Ovary (tissue), 9 donors: ENCODE data around the gene S100A1. TPM values are rescaled to one million over a fixed set of nuclear protein-coding genes. Genes with fewer than 3 reads are reported as not detected.

ENCODE experiments used
- DNase-seq, 5 donors: peaks; one replicate each; pipeline ENCODE4 v3.0.0-alpha.2; 2019 to 2020
- H3K27ac ChIP-seq, 2 donors: fragments of 200-600 bp; one replicate each; pipeline versions ENCODE4 v1.5.1 to v1.8.0; 2019 to 2022
- H3K27me3 ChIP-seq: fragments of 200-600 bp; one replicate; pipeline ENCODE4 v1.8.0; 2022
- H3K36me3 ChIP-seq: fragments of 200-600 bp; sonication (generic); one replicate; pipeline ENCODE4 v1.5.1; 2019
- H3K4me1 ChIP-seq: one replicate; pipeline ENCODE4 v1.8.1; 2013; ENCODE audit warnings: mild to moderate bottlenecking, moderate library complexity; ENCODE audit not compliant: insufficient read depth
- H3K4me3 ChIP-seq: fragments of 200-600 bp; sonication (generic); one replicate; pipeline ENCODE4 v1.5.1; 2017
- H3K9me3 ChIP-seq, 2 donors: fragments of 200-600 bp in 1 of 2; sonication (generic) in 1 of 2; one replicate each; pipeline versions ENCODE4 v1.5.1 to v1.8.1; 2013 to 2019; ENCODE audit warnings: mild to moderate bottlenecking in 1 of 2, moderate library complexity in 1 of 2
- CTCF ChIP-seq, 3 donors: fragments of 450-650 bp in 2 of 3; fragments of 200-600 bp in 1 of 3; IDR thresholded peaks; one replicate each; pipeline versions ENCODE4 v1.5.1 to v1.8.0; 2016 to 2022; ENCODE audit warnings: antibody characterized with exemption in 3 of 3, mild to moderate bottlenecking in 1 of 3
- EP300 ChIP-seq: sonication (generic); formaldehyde crosslinking; IDR thresholded peaks from one replicate; pipeline ENCODE4 v1.6.1; 2017; ENCODE audit warnings: antibody characterized with exemption
- POLR2A ChIP-seq: fragments of 450-650 bp; IDR thresholded peaks from one replicate; pipeline ENCODE4 v1.6.1; 2017; ENCODE audit warnings: antibody characterized with exemption, mild to moderate bottlenecking, moderate library complexity
- WGBS, 3 donors: extraction: QIAGEN DNeasy Blood & Tissue Kit in 1 of 3; methylation state at CpG; one replicate each; pipeline versions ENCODE4 v1.1.5 to v1.1.7; 2013 to 2017; 5-methylcytosine and 5-hydroxymethylcytosine counted together
- intact Hi-C, 4 donors: fragments of 100-400 bp; cut with DNase I; formaldehyde crosslinking; loops; one replicate each; pipeline versions ENCODE4 v1.11.0 to v1.15.1; 2022 to 2023
- polyA plus RNA-seq, 2 donors: library from polyadenylated mRNA; stranded (reverse); fragments of 200-250 nt in 1 of 2; fragments of 350-450 nt in 1 of 2; fragmentation: Illumina TruSeq in 1 of 2; extraction: RNeasy Lipid Tissue Mini Kit (QIAGEN cat#74804) in 1 of 2; gene quantifications; one replicate each; pipeline ENCODE4 v1.2.3, GENCODE V29; 2013 to 2014
- total RNA-seq, 7 donors: library from RNA; depleted of rRNA in 2 of 7; stranded (reverse); fragments of >200 nt in 2 of 7; fragmentation: NEBNext Ultra II Directional in 3 of 7; extraction: Animal tissue kit (Norgen Biotek cat#: 25700) in 3 of 7; gene quantifications; one replicate each; pipeline versions ENCODE4 v1.1.0 to v1.2.4, GENCODE V29; 2016 to 2023
- donor health status: DM: no; HTN: no; CAD: no; lungs with moderate emphysema.
- donor health status: DM: no; HTN: no; CAD: no.
- donor health status: Bipolar disorder and iron deficiency.
- donor health status: DM: yes; HTN: yes; CAD: no.
- donor health status: DM: no; HTN: no; CAD: no.
- donor health status: DM: yes; HTN: yes; CAD: no.

Gene S100A1
- total and polyA plus RNA-seq, 9 donors: 0.91 to 77.2 (median 1.3) TPM; not detected in 1

DNA sequence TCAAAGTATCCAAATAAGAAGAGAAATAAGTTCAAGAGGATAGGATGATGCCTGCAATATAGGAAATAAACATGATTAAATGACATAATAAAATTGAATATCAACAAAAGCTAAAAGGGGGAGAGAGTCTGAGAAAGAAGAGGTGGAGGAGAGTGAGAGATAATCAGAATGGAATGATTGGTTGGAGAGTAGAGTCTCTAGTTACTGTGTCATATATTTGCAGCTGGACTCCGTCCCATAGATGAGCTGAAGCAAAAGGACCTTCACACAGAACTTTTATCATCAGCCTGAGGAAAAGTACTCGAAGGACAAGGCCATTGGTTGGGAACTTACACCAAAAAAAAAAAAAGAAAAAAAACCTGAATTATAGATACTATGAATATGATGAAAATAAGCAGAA, 39.8 kb upstream of the S100A1 start:
- TF ChIP-seq CTCF (IDR thresholded peaks at IDR 0.05) (no peak), EP300 (no peak), POLR2A (no peak)
- Histone ChIP-seq H3K27me3 (no peaks in the 10 kb centered on the region), H3K36me3 (no peaks in the 10 kb centered on the region), H3K4me3 (no peak overlapping the region), H3K9me3 (no peaks in the 10 kb centered on the region), H3K4me1 (peaks cover 18% of the 10 kb centered on the region), H3K27ac (no peak overlapping the region)
- DNase-seq: no peak
- 15 to 39% (median 27%) methylated on average over 2 of the region's 2 CpGs for WGBS, 3 donors
- intact Hi-C loops: no loop called here

DNA sequence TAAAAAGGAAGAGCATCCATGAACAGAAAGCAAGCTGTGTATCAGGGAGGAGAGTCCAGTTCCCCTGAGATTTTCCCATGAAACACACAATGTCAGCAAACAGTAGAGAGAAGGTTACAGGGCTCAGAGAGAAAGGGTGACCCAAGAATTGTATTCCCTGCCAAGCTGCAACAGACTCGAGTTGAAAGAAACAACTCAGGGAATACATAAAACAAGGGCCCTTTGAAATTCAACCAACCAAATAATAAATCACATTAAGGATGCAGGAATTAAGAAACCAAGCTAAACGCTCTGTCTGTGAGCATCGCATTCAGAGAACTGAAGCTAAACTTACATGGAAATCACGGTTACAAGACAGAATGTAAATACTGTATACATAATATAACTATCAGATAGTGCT, 35.5 kb upstream of the S100A1 start:
- no peak for DNase-seq
- 12 to 20% (median 18%) methylated on average over 4 of the region's 4 CpGs for WGBS, 3 donors
- Histone ChIP-seq H3K9me3 (no peaks in the 10 kb centered on the region), H3K4me1 (peaks cover 5% of the 10 kb centered on the region), H3K27ac (peak overlapping the region in 1 of 2 donors; percentile 37), H3K4me3 (no peak overlapping the region), H3K27me3 (no peaks in the 10 kb centered on the region), H3K36me3 (no peaks in the 10 kb centered on the region)
- intact Hi-C loops: no loop called here
- no peak for TF ChIP-seq EP300
- TF ChIP-seq POLR2A: no peak
- no peak for TF ChIP-seq CTCF (IDR thresholded peaks at IDR 0.05)

- no peaks in the 10 kb centered on the region for H3K27me3 ChIP-seq
- no peaks in the 10 kb centered on the region for H3K36me3 ChIP-seq
- no peak overlapping the region for H3K27ac ChIP-seq
- TF ChIP-seq POLR2A (no peak), EP300 (no peak), CTCF (IDR thresholded peaks at IDR 0.05) (no peak)
- intact Hi-C loops: no loop called here
- DNase-seq: no peak
- H3K4me3 ChIP-seq: no peak overlapping the region
- peaks cover 3% of the 10 kb centered on the region for H3K4me1 ChIP-seq
- WGBS, 3 donors: 91 to 97% (median 92%) methylated on average over 6 of the region's 6 CpGs
- H3K9me3 ChIP-seq: no peaks in the 10 kb centered on the region
Measured at GRCh38 chr1:153597206-153597605, 31.0 kb upstream of the S100A1 start.

GRCh38 chr1:153598309-153599172, 29.7 kb upstream of the S100A1 start:
- Histone ChIP-seq H3K27me3 (no peaks in the 10 kb centered on the region), H3K36me3 (no peaks in the 10 kb centered on the region), H3K27ac (no peak overlapping the region), H3K4me1 (peaks cover under 1% of the 10 kb centered on the region), H3K4me3 (no peak overlapping the region), H3K9me3 (no peaks in the 10 kb centered on the region)
- TF ChIP-seq POLR2A: no peak
- TF ChIP-seq EP300: no peak
- no peak for TF ChIP-seq CTCF (IDR thresholded peaks at IDR 0.05)
- intact Hi-C loops: no loop called here
- WGBS, 3 donors: 77 to 84% (median 78%) methylated on average over 7 of the region's 7 CpGs
- no peak for DNase-seq
